Raji (cell line): ENCODE results near the gene TMEM158.

Source experiments
- POLR2A ChIP-seq: IDR thresholded peaks from 2 replicates; pipeline ENCODE4 v1.6.1; 2011; ENCODE audit warnings: low read depth, low read length, control low read depth; ENCODE audit not compliant: insufficient read depth

TMEM158 gene

DNA sequence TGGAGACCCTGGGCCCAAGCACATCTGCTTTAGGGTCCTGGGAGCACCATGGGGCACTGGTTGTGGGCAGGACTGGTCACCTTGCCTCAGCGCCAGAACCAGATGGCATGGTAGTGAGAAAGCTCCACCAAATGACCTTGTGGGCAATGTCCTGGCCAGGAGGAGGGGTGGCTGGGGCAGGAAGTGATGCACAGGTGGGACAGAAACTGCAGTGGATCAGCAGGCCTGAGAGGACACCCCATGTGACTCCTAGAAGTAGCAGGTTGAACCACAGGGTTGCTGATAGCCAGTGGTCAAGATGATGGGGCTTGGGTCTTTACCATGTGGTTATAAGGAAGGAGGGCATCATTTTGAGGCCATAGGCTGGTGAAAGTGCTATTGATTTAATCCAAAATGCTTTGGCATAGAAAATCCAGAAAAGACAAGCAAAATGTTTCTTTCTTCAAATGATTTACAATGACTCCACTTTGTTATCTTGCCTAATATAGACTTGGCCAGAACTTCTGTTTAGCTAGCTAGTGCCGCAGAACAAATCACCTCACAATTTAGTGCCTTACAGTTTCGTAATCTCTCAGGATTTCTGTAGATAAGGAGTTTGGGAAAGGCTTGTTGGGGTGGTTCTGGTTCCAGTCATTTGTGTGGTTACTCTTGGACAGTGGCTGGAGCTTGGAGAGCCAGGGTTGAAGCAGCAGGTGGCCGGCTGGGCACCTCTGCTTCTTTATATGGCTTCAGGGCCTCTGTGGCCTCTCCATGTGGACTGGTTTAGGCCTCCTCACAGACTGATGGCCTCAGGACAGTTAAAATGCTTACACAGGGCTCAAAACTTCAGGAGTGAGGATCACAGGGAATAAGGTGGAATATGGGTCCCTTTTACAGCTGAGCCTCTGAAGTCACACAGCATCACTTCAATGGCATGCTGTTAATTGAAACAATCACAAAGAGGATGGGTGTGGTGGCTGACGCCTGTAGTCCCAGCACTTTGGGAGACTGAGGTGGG is 27.5 kb downstream of the TMEM158 start:
- no peak for TF ChIP-seq POLR2A

GRCh38 chr3:45194791-45195190 is 31.3 kb downstream of the TMEM158 start:
- TF ChIP-seq POLR2A = no peak

- no peak for TF ChIP-seq POLR2A
Measured at GRCh38 chr3:45191924-45192417, 34.1 kb downstream of the TMEM158 start.

DNA sequence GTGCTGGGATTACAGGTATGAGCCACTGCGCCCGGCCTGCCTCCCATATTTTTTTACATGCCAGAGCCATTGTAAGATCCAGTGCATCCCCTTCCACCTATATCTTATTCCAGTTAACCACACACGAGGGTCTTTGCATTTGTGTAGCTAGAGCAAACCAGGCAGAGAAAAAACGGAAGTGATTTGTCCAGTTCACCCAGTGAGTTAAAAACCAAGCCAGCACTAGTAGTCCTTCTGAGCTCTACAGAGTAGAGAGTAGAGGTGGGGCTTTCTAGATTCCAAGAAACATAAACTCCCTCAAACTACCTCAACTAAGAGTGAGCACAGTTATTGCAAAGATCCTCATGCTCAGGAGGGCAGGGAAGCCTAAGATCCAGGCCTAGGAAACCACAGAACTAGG is 34.7 kb downstream of the TMEM158 start:
- no peak for TF ChIP-seq POLR2A

DNA sequence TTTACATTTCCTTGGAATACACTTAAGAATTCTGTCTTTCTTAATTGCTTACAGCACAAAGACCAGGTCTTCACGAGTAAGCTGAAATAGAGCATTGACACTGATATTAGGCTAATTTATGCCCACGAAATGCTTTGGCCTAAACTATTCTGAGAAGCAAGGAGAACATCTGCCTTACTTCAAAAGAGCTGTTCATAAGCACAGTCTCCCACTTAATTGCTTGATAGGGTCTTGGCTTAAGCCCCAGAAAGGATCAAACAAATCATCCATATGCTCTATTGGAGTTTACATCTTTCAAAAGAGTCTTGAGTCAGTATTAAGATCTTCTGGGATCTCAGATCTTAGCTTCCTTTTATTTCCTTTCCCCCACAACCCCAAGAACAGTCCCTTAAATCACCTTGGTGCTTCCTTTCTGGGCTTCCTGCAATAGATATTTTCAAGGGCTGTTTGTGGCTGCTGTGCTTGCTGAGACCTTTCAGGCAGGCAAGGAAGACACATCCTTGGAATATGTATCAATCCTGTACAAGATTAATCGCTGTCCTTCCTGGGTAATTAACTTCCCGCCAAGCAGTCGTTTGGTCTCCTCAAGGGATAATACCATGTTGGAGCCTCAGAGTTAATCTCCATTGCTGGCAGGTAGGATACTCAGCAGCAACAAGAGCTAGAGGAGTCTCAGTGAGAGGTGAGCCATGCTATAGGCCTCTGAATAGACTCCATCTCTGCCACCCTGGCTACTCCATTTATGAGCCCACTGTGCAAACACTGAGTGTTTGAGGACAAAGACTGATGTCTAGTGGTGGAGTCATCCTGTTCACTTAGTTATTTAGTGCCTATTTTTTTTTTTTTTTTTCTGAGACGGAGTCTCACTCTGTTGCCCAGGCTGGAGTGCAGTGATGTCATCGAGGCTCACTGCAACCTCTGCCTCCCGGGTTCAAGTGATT is 37.1 kb downstream of the TMEM158 start:
- TF ChIP-seq POLR2A = no peak

GRCh38 chr3:45187694-45188141 is 38.4 kb downstream of the TMEM158 start:
- no peak for TF ChIP-seq POLR2A

GRCh38 chr3:45186871-45187270 is 39.2 kb downstream of the TMEM158 start:
- TF ChIP-seq POLR2A = no peak

GRCh38 chr3:45185461-45185860 is 40.6 kb downstream of the TMEM158 start:
- no peak for TF ChIP-seq POLR2A

GRCh38 chr3:45185052-45185451 is 41.0 kb downstream of the TMEM158 start:
- no peak for TF ChIP-seq POLR2A

DNA sequence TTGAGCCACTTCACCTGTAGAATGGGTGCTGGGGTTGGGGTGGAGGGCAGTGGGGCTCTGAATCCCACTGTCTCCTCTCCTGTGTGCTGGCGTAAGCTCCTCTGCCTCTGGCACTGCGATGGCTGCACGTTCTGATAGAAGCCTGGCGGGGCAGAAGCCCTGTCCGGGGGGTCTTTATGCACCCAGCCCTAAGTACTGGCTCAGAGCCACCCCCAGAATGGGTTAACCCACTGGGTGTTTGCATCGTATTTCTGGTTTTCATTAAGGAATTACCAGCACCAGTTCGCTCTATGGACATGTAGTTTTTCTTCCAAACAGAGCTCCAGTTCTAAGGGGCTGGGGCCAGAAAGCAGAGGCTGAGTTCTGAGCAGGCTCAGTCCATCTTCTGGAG is 42.2 kb downstream of the TMEM158 start:
- TF ChIP-seq POLR2A = no peak

DNA sequence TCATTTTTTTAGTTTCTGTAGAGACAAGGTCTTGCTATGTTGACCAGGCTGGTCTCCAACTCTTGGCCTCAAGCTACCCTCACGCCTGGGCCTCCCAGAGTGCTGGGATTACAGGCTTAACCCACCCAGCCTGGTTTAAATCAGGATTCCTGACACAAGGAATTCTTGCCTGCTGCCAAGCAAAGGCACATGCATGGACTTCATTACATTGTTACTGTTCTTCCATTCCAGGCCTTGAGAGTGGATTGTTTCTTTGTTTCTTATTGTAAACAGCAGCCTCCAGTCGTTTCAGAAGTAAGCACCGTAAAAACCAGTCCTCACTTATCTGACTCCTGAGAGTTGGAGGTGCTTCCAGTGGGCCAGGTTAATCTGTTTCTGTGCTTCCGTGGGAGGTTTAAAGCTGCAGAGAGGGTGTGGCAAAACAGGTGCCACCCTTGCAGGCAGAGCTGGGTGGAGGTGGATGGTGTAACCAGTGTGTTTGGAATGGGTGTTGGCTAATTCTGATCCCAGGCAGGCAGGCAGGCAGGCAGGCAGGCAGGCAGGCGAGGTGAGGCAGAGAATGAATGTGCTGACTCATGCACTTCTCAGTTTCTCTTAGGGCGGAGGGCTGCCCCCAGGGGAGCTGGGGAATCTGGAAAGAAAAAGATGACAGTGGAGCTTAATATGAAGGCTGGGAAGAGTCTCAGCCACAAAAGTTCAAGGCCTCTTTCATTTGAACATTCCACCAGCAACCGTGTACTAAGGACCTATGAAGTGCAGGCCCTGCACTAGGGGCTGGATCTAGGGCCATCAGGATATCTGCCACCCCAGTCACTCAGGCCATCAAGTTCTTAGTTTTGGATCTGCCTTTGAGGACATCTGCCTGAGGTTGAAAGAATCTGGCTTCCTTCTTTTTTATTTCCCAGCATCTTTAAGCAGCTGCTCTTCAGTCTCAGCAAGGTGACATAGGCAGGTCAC is 42.9 kb downstream of the TMEM158 start:
- no peak for TF ChIP-seq POLR2A

DNA sequence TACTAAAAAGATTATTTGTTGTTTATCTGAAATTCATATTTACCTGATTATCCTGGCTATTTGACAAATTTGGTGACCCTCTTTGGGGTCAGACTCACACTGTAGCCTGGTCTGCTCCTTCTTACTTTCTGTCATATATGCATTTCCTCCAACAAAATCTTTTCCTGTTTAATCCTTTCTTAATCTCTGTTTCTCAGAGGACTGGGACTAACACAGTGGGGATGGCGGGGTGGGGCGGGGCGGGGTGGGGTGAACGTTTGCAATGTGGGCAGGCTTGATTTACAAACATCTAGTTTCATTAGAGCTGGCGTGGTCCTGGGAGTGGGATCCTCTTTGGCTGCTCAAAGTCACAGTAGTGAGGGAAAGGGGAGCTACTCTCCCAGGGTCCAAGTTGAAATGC is 44.6 kb downstream of the TMEM158 start:
- no peak for TF ChIP-seq POLR2A

DNA sequence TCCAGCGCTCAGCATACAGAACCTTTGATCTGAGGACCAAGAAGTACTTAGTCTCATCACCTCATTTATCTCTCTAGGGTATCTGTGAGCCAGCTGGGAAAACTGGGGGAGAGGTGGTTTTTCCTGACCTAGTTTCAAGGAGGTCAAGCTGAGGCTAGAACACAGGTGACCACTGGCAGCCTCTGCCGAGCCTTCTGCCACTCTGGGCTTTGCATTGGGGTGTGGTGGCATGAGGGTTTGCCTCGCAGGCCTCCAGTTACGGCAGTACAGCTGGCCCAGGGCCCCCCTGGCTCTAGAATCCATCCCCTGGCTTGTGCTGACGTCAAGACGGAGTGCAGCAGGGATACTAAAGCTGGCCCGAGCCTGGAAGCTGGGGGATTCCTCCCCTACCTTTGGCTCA is 45.2 kb downstream of the TMEM158 start:
- no peak for TF ChIP-seq POLR2A

DNA sequence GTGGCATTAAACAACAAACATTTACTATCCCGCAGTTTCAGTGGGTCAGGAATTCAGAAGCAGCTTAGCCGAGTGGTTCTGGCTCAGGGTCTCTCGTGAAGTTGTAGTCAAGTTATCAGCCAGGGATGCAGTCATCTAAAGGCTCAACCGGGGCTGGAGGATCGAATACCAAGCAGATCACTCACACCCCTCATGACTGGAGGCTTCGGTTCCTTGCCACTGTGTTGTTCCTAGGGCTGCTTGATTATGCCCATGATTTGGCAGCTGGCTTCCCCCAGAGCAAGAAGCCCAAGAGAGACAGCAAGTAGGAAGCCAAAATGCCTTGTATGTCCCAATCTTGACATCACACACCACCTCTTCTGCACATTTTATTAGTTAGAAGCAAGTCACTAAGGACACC is 46.0 kb downstream of the TMEM158 start:
- TF ChIP-seq POLR2A = no peak
